T1000 (cell line): ENCODE results near the gene TMCO4.
A peak's percentile ranks its signal among the peaks of the same experiment; 100 is the strongest.

Experiments
- DNase-seq: peaks from one replicate; lab custom pipeline; 2025; ENCODE audit warnings: mixed read lengths; lab: John Stamatoyannopoulos, UW

TMCO4 gene

GRCh38 chr1:19749685-19750084 lies 50.0 kb downstream of the TMCO4 start:
- DNase-seq: no peak

- DNase-seq: no peak
Measured at GRCh38 chr1:19747761-19748160, 52.0 kb downstream of the TMCO4 start.

DNA sequence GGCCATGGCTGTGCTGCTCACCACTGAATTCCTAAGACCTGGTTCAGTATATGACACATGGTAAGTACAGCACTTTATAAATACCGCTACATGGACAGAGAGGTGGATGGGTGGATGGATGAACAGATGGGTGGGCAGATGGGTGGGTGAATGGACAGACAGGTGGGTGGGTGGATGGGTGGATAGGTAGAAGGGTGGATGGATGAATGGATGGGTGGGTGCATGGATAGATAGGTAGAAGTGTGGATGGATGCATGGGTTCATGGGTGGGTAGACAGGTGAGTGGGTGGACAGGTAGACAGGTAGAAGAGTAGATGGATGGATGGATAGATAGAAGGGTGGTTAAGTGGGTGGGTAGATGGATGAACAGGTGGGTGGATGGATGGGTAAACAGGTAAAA lies 54.8 kb downstream of the TMCO4 start:
- no peak for DNase-seq

DNA sequence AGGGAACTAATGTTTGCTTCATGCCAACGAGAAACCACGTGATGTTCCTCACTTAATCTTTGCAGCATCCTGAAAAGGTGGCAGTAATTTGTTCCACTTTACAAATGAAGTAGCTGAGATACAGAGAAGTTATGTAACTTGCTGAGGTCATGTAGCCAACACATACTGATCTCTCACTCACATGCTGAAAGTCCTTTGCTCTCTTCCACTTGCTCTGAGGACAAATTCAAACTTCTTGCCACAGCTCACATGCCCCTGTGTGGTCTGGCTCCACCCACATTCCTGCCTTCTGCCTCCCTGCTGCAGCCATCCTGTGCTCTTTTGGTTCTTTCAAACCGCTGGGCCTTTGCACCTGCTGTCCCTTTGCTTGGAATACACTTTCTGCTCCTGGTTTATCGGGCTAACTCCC lies 55.4 kb downstream of the TMCO4 start:
- DNase-seq: no peak

- no peak for DNase-seq
Measured at GRCh38 chr1:19743793-19744192, 55.9 kb downstream of the TMCO4 start.

GRCh38 chr1:19743180-19743579 lies 56.5 kb downstream of the TMCO4 start:
- no peak for DNase-seq

- DNase-seq: no peak
Measured at GRCh38 chr1:19739628-19740027, 60.1 kb downstream of the TMCO4 start.

DNA sequence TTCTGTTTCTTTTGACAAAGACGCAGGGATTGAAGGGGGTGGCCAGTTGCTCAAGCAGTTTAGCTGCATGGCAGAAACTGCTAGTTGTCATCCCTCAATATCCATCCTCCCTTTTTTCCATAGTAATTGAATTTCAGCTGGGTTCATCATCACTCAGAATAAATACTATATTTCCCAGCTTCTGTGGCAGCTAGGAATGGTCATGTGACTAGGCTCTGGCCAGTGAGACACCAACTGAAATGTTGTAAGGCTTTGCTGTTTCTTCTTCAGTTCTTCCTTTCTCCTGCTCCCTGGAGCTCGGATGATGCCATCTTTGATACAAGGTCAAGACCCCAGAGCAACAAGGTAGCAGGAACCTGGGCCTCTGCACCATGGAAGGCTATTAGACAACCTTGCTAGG lies 61.0 kb downstream of the TMCO4 start:
- no peak for DNase-seq

DNA sequence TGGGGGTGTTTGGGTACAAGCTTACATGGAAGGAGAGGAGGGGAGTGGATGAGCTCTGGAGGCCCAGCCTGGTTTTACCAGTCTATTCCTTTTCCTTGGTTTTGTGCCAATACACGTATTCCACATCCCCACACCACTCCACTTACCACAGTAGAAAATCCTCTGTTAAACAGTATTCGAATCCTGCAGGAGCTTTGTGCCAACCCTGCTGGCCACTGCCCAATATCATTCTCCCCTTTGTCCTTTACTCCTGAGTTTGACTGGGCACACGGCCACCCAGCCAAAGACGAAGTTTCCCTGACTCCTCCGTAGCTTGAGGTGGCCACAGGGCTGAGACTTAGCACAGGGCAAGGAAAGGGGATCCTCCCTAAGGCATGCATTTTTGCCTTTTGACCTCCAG lies 61.6 kb downstream of the TMCO4 start:
- no peak for DNase-seq

DNA sequence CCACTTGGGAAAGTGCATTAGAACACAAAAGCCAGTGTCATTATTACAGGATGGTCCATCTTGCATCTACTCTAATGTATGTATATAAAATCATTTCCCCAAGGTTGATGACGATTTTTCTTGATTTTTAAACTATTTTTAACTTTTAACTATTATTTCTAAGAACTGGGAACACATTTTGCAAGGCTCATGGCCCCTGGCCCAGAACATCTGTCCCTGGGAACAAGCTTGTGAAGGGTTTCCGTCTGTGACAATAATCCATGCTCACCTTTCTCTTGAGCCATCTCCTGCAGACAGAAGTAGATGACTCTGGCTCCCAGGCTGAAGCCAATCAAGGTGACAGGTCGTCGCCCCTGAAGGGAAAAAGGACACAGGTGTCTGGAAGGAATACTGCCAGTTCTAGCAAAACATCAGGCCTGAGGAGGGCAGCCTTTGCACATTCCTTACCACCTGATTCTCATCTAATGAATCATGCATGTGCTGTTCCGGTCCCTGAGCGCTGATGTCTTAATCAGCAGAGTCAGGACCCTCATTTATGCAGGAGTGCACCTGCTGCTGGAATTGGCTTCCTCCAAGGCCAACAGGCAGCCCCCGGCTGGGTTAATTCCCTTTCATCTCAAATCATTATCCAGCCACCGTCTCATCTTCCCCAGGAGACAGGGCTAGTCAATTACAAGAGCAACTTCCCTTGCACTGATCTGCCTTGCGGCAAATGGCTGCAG lies 62.5 kb downstream of the TMCO4 start:
- no peak for DNase-seq

DNA sequence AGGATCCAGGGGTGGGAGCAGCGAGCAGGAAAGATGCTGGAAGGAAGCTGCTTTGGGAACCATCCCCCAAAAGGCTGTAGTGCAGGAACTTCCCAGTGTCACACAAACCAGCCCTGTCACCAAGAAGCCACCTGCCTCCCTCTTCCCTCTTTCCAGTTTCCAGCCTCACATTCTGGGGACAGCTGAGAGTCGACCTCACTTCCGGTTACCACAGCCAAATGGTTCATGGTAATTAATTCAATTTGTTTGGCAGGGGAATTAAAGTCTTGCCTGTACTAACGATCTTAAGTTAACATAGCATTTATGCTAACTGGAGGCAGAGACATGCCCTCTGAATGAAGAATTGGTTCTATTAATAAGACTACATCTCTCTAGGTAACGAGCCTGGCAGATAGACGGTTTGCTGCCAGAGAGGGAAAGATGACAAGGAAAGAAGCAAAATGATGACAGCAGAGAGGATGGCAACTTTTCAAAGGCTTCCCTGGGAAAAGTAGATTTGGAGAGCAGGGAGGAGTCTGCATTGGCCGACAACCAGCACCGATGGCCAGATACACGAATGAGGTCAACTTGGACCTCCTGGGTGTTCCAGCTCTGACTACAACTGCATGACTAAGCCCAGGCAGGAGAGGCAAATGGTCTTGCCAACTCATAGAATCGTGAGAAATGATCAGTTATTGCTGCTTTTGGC lies 64.1 kb downstream of the TMCO4 start:
- DNase-seq: peak; percentile 75

GRCh38 chr1:19734472-19734999 lies 65.2 kb downstream of the TMCO4 start:
- DNase-seq: no peak

DNA sequence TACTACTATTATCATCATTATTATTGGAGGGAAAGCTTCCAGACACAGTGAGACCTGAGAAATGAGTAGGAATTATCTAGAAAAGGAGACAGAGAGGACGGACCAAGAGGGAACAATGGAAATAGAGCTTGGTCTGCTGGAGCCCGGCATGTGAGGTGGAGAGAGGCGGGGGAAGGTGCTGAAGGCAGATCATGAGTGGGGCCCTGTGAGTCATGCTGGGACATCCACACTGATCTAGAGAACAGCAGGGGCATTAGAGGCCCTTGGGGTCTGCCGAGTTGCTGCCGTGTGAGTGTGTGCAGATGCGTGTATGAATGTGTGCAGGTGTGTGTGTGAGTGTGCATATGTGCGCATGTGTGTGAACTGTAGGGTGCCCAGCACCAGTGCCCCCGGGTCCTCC lies 65.7 kb downstream of the TMCO4 start:
- no peak for DNase-seq

DNA sequence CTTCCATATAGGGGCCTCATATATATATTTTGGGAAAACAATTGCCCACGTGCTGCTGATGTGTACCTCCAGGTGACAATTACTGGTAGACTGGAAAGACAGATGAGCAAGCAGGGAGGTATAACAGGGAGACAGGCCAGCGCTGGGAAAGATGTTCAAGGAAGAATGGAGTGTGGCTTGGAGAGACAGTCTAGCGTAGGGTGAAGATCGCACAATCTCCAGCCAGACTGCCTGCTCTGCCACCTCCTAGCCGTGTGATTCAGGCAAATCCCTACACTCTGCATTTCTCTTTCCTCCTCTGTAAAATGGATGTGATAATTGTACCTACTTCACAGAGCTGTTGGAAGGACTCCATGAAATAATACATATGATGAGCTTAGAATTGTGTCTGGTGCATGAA lies 66.1 kb downstream of the TMCO4 start:
- no peak for DNase-seq

GRCh38 chr1:19731311-19731821 lies 68.3 kb downstream of the TMCO4 start:
- DNase-seq: no peak

- DNase-seq: no peak
Measured at GRCh38 chr1:19730793-19731192, 68.9 kb downstream of the TMCO4 start.

- no peak for DNase-seq
Measured at GRCh38 chr1:19730232-19730631, 69.5 kb downstream of the TMCO4 start.

DNA sequence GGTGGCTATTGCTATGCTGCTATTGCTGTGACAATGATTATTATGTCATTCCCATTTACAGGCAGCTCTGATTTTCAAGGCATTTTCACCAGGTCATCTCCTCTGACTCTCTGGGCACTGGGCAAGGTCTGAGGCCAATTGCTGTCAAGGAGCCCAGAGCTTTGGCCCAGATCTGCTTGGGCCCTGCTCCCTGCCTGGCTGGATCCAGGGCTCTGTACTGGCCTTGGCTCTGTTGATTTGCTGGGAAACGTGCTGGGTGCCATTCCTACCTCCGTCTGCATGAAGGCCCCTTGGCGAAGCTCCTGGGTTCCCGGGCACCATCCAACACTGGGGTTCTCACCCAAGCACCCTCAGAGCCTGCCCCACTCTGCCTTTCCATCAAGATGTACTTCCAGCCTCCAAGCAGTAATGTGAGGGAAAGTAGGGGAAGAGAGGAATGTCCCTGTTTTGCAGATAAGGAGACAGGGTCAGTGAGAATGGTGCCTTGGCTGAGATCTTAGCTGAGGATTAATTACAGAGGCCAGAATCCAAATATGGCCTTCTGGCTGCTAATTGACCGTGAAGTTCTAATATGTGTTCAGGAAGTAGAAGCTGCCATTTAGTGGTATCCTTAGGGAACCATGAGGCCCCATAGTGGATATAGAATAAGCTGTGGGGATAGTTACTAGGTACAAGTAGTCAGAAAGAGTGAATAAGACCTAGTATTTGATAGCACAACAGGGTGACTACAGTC lies 71.1 kb downstream of the TMCO4 start:
- no peak for DNase-seq

DNA sequence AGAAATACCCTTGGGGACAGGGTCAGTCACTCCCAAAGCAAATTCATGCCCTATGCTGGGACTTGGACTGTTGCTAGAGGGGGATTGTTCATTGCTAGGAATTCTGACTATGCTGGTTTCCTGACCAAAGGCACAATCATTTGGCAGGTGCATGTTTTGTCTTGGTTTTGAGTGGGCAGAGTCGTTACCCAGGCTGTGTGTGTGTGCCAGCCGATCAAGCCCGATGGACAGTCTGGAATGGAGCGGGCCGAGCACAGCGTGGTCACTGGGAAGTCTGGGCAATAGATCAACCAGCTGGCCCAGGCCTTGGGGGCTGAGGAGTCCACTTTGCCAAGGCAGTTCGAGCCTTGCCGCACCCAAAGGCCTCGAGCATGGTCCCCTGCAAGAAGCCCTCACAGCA lies 74.1 kb downstream of the TMCO4 start:
- DNase-seq: no peak

DNA sequence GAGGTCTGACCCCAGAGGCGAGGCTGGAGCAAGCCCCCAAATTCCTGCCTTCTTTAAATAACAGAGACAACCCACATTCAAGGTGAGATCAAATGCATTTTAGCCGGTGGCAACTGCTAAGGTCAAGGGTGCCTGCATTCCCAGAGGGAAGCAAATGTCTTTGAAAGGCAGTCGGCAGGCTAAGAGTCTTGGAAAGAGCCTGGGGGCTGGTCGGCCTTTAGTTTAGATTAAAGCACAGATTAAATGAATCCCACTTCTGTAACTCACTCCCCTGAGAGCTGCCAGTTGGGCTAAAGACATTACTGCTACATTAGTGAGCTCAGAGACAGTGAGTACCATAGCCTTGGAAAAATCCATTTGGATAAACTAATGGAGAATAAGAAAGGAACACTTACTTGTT lies 75.8 kb downstream of the TMCO4 start:
- no peak for DNase-seq

DNA sequence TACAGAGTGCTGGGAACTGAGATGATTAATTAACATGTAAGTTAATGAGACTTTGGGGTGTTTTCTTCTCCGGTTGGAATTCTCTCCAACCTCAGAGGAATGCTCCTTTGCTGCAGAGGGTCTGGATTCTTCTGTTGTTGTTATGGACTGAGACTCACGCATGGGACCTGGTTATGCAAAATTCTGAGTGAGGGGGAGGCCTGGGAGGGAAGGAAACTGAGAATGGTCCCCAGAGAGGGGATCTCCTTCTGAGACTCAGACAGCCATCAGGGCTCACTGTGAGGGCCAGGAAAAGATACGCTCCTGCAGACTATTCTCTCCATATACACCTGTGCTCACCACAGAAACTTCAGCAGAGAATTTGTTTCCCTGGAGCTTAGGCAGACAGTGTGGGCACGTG lies 78.7 kb downstream of the TMCO4 start:
- no peak for DNase-seq

DNA sequence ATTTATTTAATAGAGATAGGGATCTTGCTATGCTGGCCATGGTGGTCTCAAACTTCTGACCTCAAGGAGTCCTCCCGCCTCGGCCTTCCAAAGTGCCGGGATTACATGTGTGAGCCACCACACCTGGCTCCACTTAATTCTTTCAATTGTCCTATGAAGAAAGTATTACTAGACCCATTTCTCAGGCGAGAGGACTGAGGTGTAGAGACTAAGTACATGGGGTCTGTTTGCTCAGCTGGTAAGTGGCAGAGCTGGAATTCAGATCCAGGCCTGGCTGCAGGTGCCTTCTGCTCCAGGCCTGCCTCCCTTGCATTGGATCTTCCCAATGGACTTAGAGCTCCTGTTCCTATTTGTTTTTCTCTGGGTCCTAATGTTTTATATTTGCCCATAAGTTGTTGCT lies 79.5 kb downstream of the TMCO4 start:
- DNase-seq: no peak

- DNase-seq: no peak
Measured at GRCh38 chr1:19717467-19717866, 82.2 kb downstream of the TMCO4 start.
